Esophagus muscularis mucosa (tissue), 4 donors: ENCODE data around the gene CARNS1. TPM values are rescaled to one million over a fixed set of nuclear protein-coding genes. Genes with fewer than 3 reads are reported as not detected.

Experiments used
- DNase-seq: peaks from one replicate; pipeline ENCODE4 v3.0.0-alpha.2; 2017; ENCODE audit errors: extremely low spot score
- H3K27ac ChIP-seq, 4 donors: fragments of 200-600 bp; sonication (generic); replicated peaks in 1 of 4; 1 replicate in 3 of 4; 2 replicates in 1 of 4; pipeline ENCODE4 v1.5.1; 2016 to 2019; ENCODE audit warnings: mild to moderate bottlenecking in 1 of 4
- H3K27me3 ChIP-seq, 4 donors: fragments of 200-600 bp; sonication (generic); one replicate each; pipeline versions ENCODE4 v1.5.1 to v1.6.0; 2016 to 2019
- H3K36me3 ChIP-seq, 4 donors: fragments of 200-600 bp; sonication (generic); one replicate each; pipeline ENCODE4 v1.5.1; 2016 to 2019
- H3K4me1 ChIP-seq, 4 donors: fragments of 200-600 bp; sonication (generic); one replicate each; pipeline ENCODE4 v1.5.1; 2016 to 2019
- H3K4me3 ChIP-seq, 4 donors: fragments of 200-600 bp; sonication (generic); 1 replicate in 2 of 4; 2 replicates in 2 of 4; pipeline ENCODE4 v1.5.1; 2016 to 2019; ENCODE audit warnings: mild to moderate bottlenecking in 4 of 4, moderate library complexity in 1 of 4
- H3K9me3 ChIP-seq, 4 donors: fragments of 200-600 bp; sonication (generic); 1 replicate in 3 of 4; 2 replicates in 1 of 4; pipeline ENCODE4 v1.5.1; 2016 to 2019
- EP300 ChIP-seq: sonication (generic); formaldehyde crosslinking; IDR thresholded peaks from one replicate; pipeline ENCODE4 v1.6.1; 2017; ENCODE audit warnings: antibody characterized with exemption
- POLR2A ChIP-seq: fragments of 450-650 bp; IDR thresholded peaks from one replicate; pipeline ENCODE4 v1.6.1; 2017; ENCODE audit warnings: antibody characterized with exemption, moderate library complexity, mild to moderate bottlenecking, low read depth
- POLR2AphosphoS5 ChIP-seq, 2 donors: sonication (generic); formaldehyde crosslinking; IDR thresholded peaks; one replicate each; pipeline ENCODE4 v1.6.1; 2017; ENCODE audit warnings: antibody characterized with exemption in 2 of 2
- WGBS: methylation state at CpG from one replicate; pipeline ENCODE4 v1.1.5; 2018; 5-methylcytosine and 5-hydroxymethylcytosine counted together
- intact Hi-C: fragments of 100-400 bp; cut with DNase I; formaldehyde crosslinking; loops from one replicate; pipeline ENCODE4 v1.15.1; 2023
- total RNA-seq, 4 donors: library from RNA; depleted of rRNA; stranded (reverse); fragments of >200 nt; gene quantifications; one replicate each; pipeline versions ENCODE4 v1.1.0 to v1.2.1, GENCODE V29; 2016
- TF ChIP-seq, protein P1 (sequence below), 3 experiments: fragments of 200-600 bp in 2 of 3; fragments of 450-650 bp in 1 of 3; sonication (generic) in 2 of 3; IDR thresholded peaks; one replicate each; pipeline ENCODE4 v1.5.1; 2017 to 2019; ENCODE audit warnings: antibody characterized with exemption in 3 of 3, mild to moderate bottlenecking in 2 of 3, moderate library complexity in 1 of 3

The CARNS1 gene
- total RNA-seq, 4 donors from 2014 or later = 0.83 to 1.9 (median 1.2) TPM

DNA sequence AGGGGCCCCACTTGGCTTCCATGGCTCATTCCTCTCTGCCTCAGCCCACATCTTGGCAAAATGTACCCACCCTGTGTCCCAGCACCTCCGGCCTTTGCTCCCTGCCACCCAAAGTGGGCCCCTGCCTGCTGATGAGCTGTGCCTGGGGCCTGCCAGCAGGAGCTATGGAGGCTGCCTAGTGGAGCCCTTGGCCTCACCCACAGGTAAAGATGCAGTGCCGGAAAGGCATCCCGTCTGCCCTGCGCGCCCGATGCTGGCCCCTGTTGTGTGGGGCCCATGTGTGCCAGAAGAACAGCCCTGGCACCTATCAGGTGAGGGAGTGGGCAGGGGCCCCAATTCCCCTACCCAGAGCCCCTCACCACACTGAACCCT lies 10.3 kb upstream of the CARNS1 start:
- Histone ChIP-seq H3K27ac (no peak overlapping the region), H3K36me3 (peaks cover 0 to 3% (median 0%) of the 10 kb centered on the region in 4 donors), H3K27me3 (peaks cover 0 to 72% (median 6%) of the 10 kb centered on the region in 4 donors), H3K9me3 (no peaks in the 10 kb centered on the region), H3K4me1 (peaks cover 15 to 37% (median 34%) of the 10 kb centered on the region in 4 donors), H3K4me3 (peak overlapping the region in 1 of 4 donors; percentile 41)
- TF ChIP-seq, protein P1, sequence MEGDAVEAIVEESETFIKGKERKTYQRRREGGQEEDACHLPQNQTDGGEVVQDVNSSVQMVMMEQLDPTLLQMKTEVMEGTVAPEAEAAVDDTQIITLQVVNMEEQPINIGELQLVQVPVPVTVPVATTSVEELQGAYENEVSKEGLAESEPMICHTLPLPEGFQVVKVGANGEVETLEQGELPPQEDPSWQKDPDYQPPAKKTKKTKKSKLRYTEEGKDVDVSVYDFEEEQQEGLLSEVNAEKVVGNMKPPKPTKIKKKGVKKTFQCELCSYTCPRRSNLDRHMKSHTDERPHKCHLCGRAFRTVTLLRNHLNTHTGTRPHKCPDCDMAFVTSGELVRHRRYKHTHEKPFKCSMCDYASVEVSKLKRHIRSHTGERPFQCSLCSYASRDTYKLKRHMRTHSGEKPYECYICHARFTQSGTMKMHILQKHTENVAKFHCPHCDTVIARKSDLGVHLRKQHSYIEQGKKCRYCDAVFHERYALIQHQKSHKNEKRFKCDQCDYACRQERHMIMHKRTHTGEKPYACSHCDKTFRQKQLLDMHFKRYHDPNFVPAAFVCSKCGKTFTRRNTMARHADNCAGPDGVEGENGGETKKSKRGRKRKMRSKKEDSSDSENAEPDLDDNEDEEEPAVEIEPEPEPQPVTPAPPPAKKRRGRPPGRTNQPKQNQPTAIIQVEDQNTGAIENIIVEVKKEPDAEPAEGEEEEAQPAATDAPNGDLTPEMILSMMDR (IDR thresholded peaks at IDR 0.05) = no peak
- no peak for TF ChIP-seq POLR2AphosphoS5 (IDR thresholded peaks at IDR 0.05)
- TF ChIP-seq EP300 = no peak
- TF ChIP-seq POLR2A = no peak
- DNase-seq = no peak
- WGBS = no CpG with 5 or more reads among the region's 6 CpGs
- intact Hi-C loops = no loop called here

DNA sequence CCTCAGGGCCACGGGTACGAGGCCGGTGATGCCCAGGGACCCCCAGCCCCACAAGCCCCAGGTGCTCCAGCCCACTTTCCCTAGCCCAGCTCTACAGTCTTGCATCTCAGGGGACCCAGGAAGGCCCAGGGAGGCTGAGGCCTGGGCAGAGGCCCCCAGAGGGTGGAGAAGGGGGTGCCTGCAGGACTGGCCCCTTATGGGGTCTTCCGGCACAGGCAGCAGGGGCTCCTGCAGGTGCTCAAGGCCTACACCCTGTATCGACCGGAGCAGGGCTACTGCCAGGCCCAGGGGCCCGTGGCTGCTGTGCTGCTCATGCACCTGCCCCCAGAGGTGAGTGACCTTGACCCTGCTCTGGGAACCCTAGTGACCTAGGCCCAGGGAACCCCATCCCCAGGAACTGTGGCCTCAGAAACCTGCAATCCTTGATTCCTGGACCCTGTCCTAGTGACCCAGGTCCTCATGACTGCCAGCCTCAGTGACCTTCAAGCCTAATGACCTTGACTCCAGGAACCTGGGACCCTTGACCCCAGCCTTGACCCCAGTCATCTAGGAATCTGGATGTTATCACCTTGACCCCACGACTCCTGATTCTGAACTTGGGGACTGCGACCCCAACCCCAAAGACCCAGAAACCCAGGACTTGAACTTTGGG lies 9.7 kb upstream of the CARNS1 start:
- Histone ChIP-seq H3K4me3 (no peak overlapping the region), H3K9me3 (no peaks in the 10 kb centered on the region), H3K27me3 (peaks cover 0 to 78% (median 9%) of the 10 kb centered on the region in 4 donors), H3K27ac (no peak overlapping the region), H3K4me1 (peaks cover 8 to 36% (median 28%) of the 10 kb centered on the region in 4 donors), H3K36me3 (no peaks in the 10 kb centered on the region)
- WGBS = 88% methylated on average over 2 of the region's 9 CpGs
- intact Hi-C loops = no loop called here
- no peak for TF ChIP-seq POLR2AphosphoS5 (IDR thresholded peaks at IDR 0.05)
- no peak for TF ChIP-seq EP300
- no peak for TF ChIP-seq POLR2A
- TF ChIP-seq, protein P1 (IDR thresholded peaks at IDR 0.05) = no peak
- DNase-seq = no peak

DNA sequence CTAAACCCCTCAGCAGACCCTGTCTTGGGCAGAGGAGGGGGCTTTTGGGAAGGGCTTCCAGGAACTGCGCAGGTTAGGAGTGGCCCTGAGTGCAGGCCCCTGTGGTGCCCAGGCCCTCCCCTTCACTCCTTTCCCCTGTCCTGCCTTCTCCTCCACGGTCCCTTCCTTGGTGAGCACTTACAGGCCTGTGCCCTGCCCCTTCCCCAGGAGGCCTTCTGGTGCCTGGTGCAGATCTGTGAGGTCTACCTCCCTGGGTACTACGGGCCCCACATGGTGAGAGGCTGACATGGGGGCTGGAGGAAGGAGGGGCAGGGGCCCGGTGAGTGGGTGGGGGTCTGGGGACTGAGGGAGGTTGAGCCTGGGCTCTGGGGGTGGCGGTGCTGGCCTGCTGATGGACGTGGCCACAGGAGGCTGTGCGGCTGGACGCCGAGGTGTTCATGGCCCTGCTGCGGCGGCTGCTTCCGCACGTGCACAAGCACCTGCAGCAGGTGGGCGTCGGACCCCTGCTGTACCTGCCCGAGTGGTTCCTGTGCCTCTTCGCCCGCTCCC lies 9.0 kb upstream of the CARNS1 start:
- H3K27me3 ChIP-seq = peaks cover 0 to 85% (median 10%) of the 10 kb centered on the region in 4 donors
- DNase-seq = no peak

DNA sequence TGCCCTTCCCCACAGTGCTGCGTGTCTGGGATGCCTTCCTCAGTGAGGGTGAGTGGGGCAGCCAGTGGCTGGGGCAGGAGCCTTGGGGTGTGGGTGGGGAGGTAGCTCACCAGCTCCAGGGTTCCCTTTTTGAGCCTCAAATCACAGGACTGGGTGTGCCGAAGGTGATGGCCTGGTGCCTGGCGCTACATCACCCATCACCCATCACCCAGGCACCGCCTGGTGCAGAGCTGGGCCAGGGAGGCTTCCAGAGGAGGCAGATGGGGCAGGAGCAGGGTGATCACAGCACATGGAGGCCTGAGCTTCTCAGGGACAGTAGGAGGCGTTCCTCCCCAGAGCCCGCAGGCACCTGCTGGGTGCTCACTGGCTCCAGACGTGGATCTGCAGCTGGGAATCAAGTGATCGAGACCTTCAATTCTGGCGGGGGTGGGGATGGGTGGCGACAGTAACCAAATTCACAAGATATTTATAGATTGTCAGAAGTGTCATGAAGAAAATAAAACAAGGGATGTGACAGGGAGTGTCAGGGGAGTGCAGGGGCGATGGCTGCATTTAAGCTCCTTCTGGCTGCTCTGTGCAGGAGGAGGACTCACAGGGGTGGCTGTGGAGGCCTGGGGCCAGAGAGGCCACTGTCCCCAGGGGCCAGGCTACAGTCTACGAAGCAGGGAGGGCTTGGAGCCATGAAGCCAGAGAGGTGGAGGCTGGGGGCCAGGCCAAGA lies 8.3 kb upstream of the CARNS1 start:
- Histone ChIP-seq H3K27ac (no peak overlapping the region), H3K4me3 (no peak overlapping the region), H3K9me3 (no peaks in the 10 kb centered on the region), H3K4me1 (peaks cover 4 to 29% (median 22%) of the 10 kb centered on the region in 4 donors), H3K36me3 (no peaks in the 10 kb centered on the region), H3K27me3 (peaks cover 0 to 92% (median 10%) of the 10 kb centered on the region in 4 donors)
- DNase-seq = no peak
- WGBS = 49% methylated on average over 9 of the region's 12 CpGs
- intact Hi-C loops = no loop called here
- TF ChIP-seq POLR2A (no peak), POLR2AphosphoS5 (IDR thresholded peaks at IDR 0.05) (no peak), EP300 (no peak)
- TF ChIP-seq, protein P1 (IDR thresholded peaks at IDR 0.05) = no peak

More for the DNA sequence above, 9.0 kb upstream of the CARNS1 start:
- WGBS = 77% methylated on average over 14 of the region's 18 CpGs
- no peaks in the 10 kb centered on the region for H3K36me3 ChIP-seq
- intact Hi-C loops = no loop called here
- H3K4me1 ChIP-seq = peaks cover 6 to 32% (median 25%) of the 10 kb centered on the region in 4 donors
- no peaks in the 10 kb centered on the region for H3K9me3 ChIP-seq
- H3K27ac ChIP-seq = no peak overlapping the region
- TF ChIP-seq POLR2A = no peak
- TF ChIP-seq, protein P1 (IDR thresholded peaks at IDR 0.05) = no peak
- no peak for TF ChIP-seq POLR2AphosphoS5 (IDR thresholded peaks at IDR 0.05)
- no peak for TF ChIP-seq EP300
- H3K4me3 ChIP-seq = no peak overlapping the region
